ENCODE results near the gene PIP4K2A. TPM values are rescaled to one million over a fixed set of nuclear protein-coding genes. Genes with fewer than 3 reads are reported as not detected.

PIP4K2A gene
- total and polyA plus RNA-seq, 2 of the 8 experiments (the other 6 are each of a cell fraction or from before 2014, with no cell fraction given), result 19.0 to 60.9 TPM

DNA sequence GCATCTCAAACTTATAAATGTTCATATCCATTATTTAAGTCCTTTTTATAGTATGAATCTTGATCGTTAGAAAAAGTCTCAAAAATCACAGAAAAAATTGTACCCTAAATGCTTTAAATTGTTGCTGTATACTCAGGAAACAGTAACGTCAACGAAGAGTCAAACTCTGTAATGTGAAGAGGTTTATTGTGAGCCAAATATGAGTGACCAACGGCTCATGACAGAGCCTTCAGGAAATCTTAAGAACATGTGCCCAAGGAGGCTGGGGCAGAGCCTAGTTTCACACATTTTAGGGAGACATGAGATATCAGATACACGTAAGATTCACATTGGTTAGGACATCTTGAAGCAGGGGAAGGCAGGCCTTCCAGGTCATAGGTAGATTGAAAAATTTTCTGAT is 86.1 kb downstream of the PIP4K2A start (continued):
- TF ChIP-seq, protein P1, sequence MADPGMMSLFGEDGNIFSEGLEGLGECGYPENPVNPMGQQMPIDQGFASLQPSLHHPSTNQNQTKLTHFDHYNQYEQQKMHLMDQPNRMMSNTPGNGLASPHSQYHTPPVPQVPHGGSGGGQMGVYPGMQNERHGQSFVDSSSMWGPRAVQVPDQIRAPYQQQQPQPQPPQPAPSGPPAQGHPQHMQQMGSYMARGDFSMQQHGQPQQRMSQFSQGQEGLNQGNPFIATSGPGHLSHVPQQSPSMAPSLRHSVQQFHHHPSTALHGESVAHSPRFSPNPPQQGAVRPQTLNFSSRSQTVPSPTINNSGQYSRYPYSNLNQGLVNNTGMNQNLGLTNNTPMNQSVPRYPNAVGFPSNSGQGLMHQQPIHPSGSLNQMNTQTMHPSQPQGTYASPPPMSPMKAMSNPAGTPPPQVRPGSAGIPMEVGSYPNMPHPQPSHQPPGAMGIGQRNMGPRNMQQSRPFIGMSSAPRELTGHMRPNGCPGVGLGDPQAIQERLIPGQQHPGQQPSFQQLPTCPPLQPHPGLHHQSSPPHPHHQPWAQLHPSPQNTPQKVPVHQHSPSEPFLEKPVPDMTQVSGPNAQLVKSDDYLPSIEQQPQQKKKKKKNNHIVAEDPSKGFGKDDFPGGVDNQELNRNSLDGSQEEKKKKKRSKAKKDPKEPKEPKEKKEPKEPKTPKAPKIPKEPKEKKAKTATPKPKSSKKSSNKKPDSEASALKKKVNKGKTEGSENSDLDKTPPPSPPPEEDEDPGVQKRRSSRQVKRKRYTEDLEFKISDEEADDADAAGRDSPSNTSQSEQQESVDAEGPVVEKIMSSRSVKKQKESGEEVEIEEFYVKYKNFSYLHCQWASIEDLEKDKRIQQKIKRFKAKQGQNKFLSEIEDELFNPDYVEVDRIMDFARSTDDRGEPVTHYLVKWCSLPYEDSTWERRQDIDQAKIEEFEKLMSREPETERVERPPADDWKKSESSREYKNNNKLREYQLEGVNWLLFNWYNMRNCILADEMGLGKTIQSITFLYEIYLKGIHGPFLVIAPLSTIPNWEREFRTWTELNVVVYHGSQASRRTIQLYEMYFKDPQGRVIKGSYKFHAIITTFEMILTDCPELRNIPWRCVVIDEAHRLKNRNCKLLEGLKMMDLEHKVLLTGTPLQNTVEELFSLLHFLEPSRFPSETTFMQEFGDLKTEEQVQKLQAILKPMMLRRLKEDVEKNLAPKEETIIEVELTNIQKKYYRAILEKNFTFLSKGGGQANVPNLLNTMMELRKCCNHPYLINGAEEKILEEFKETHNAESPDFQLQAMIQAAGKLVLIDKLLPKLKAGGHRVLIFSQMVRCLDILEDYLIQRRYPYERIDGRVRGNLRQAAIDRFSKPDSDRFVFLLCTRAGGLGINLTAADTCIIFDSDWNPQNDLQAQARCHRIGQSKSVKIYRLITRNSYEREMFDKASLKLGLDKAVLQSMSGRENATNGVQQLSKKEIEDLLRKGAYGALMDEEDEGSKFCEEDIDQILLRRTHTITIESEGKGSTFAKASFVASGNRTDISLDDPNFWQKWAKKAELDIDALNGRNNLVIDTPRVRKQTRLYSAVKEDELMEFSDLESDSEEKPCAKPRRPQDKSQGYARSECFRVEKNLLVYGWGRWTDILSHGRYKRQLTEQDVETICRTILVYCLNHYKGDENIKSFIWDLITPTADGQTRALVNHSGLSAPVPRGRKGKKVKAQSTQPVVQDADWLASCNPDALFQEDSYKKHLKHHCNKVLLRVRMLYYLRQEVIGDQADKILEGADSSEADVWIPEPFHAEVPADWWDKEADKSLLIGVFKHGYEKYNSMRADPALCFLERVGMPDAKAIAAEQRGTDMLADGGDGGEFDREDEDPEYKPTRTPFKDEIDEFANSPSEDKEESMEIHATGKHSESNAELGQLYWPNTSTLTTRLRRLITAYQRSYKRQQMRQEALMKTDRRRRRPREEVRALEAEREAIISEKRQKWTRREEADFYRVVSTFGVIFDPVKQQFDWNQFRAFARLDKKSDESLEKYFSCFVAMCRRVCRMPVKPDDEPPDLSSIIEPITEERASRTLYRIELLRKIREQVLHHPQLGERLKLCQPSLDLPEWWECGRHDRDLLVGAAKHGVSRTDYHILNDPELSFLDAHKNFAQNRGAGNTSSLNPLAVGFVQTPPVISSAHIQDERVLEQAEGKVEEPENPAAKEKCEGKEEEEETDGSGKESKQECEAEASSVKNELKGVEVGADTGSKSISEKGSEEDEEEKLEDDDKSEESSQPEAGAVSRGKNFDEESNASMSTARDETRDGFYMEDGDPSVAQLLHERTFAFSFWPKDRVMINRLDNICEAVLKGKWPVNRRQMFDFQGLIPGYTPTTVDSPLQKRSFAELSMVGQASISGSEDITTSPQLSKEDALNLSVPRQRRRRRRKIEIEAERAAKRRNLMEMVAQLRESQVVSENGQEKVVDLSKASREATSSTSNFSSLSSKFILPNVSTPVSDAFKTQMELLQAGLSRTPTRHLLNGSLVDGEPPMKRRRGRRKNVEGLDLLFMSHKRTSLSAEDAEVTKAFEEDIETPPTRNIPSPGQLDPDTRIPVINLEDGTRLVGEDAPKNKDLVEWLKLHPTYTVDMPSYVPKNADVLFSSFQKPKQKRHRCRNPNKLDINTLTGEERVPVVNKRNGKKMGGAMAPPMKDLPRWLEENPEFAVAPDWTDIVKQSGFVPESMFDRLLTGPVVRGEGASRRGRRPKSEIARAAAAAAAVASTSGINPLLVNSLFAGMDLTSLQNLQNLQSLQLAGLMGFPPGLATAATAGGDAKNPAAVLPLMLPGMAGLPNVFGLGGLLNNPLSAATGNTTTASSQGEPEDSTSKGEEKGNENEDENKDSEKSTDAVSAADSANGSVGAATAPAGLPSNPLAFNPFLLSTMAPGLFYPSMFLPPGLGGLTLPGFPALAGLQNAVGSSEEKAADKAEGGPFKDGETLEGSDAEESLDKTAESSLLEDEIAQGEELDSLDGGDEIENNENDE (IDR thresholded peaks at IDR 0.05; ENCODE audit: insufficient replicate concordance, low read length), result no peak
- TF ChIP-seq KDM4A (IDR thresholded peaks at IDR 0.05; ENCODE audit: low read depth, low read length, severe bottlenecking), result no peak
- TF ChIP-seq EZH2 (IDR thresholded peaks at IDR 0.05; ENCODE audit: low read depth, low read length, severe bottlenecking), result no peak
- TF ChIP-seq EP300 (IDR thresholded peaks at IDR 0.05; ENCODE audit: borderline replicate concordance in 1 of 2, low read depth in 2 of 2, low read length in 2 of 2), result no peak

All from H1 (cell line).